OCI-LY7 (cell line): ENCODE data around the gene GRK4. TPM values are rescaled to one million over a fixed set of nuclear protein-coding genes. Genes with fewer than 3 reads are reported as not detected.

Experiments used
- BruUV-seq: library from RNA; stranded (reverse); fragments of 400-500 nt; replicated peaks from 2 replicates; lab custom pipeline; 2021; lab: Mats Ljungman, UMichigan
- CTCF ChIA-PET: fragments of 300-600 bp; sonication (Branson Sonifier 250); formaldehyde crosslinking; loops from one replicate; lab custom pipeline; 2022; ENCODE audit warnings: antibody characterized with exemption; ENCODE audit not compliant: unreplicated experiment; lab: Charles Lee
- POLR2A ChIA-PET: fragments of 300-600 bp; sonication (Branson Sonifier 250); formaldehyde crosslinking; loops from one replicate; lab custom pipeline; 2022; ENCODE audit warnings: antibody characterized with exemption; lab: Charles Lee
- DNase-seq: peaks from one replicate; pipeline ENCODE4 v3.0.0-alpha.2; 2015; ENCODE audit warnings: low spot score
- H2AFZ ChIP-seq: fragments of 200-600 bp; sonication (generic), shearing (Covaris generic); 2 replicates; pipeline ENCODE4 v1.6.1; 2014; ENCODE audit warnings: mild to moderate bottlenecking, antibody characterized with exemption, low read length, moderate library complexity
- H3K27ac ChIP-seq: fragments of 200-600 bp; sonication (generic); 2 replicates; pipeline ENCODE4 v1.5.1; 2014; ENCODE audit warnings: mixed run types, low read depth, mild to moderate bottlenecking, moderate library complexity, low read length, inconsistent platforms; ENCODE audit not compliant: poor library complexity, severe bottlenecking
- H3K36me3 ChIP-seq: fragments of 200-600 bp; sonication (generic); 2 replicates; pipeline ENCODE4 v1.6.1; 2014; ENCODE audit warnings: mild to moderate bottlenecking, antibody characterized with exemption, low read length, moderate library complexity, mixed read lengths; ENCODE audit not compliant: insufficient read depth
- H3K4me1 ChIP-seq: fragments of 200-600 bp; sonication (generic); 2 replicates; pipeline ENCODE4 v1.5.1; 2014; ENCODE audit warnings: mild to moderate bottlenecking, low read length; ENCODE audit not compliant: insufficient read depth, poor library complexity, severe bottlenecking
- H3K4me2 ChIP-seq: fragments of 200-600 bp; sonication (generic); 2 replicates; pipeline ENCODE4 v1.6.1; 2014; ENCODE audit warnings: mild to moderate bottlenecking, low read length
- H3K4me3 ChIP-seq: fragments of 200-600 bp; sonication (generic); 2 replicates; pipeline ENCODE4 v1.5.1; 2014; ENCODE audit warnings: mild to moderate bottlenecking, low read depth, low read length; ENCODE audit not compliant: poor library complexity, severe bottlenecking
- H3K79me2 ChIP-seq: fragments of 200-600 bp; sonication (generic); 2 replicates; pipeline ENCODE4 v1.6.1; 2016; ENCODE audit warnings: low read depth, mild to moderate bottlenecking, low read length, moderate library complexity, mixed read lengths; ENCODE audit not compliant: insufficient read depth
- H3K9me2 ChIP-seq: fragments of 200-600 bp; sonication (generic); 2 replicates; pipeline ENCODE4 v1.6.1; 2016; ENCODE audit warnings: mild to moderate bottlenecking, low read length, mixed read lengths; ENCODE audit not compliant: insufficient read depth
- H3K9me3 ChIP-seq: fragments of 200-600 bp; sonication (generic); 2 replicates; pipeline ENCODE4 v1.6.1; 2014; ENCODE audit warnings: mild to moderate bottlenecking, mixed run types, low read length, mixed read lengths
- H4K20me1 ChIP-seq: fragments of 200-600 bp; sonication (generic); 2 replicates; pipeline ENCODE4 v1.6.1; 2014; ENCODE audit warnings: mild to moderate bottlenecking, antibody characterized with exemption, low read length, moderate library complexity, mixed read lengths; ENCODE audit not compliant: insufficient read depth
- CTCF ChIP-seq: fragments of 200-600 bp; sonication (generic); conservative IDR thresholded peaks from 2 replicates; pipeline ENCODE4 v1.5.1; 2014; ENCODE audit warnings: mild to moderate bottlenecking, antibody characterized with exemption, low read length, moderate library complexity, mixed read lengths
- EZH2phosphoT487 ChIP-seq: fragments of 200-600 bp; sonication (generic); IDR thresholded peaks from 2 replicates; pipeline ENCODE4 v1.6.1; 2018; ENCODE audit warnings: low read depth, borderline replicate concordance, mild to moderate bottlenecking, mixed run types, antibody characterized with exemption, low read length, moderate library complexity, mixed read lengths
- intact Hi-C: fragments of 100-400 bp; cut with micrococcal nuclease; formaldehyde crosslinking; loops from one replicate; pipeline ENCODE4 v1.10.0; 2022; ENCODE audit not compliant: unreplicated experiment
- total RNA-seq, 2 experiments: library from RNA; depleted of rRNA in 1 of 2; stranded (reverse); fragments of >200 nt in 1 of 2; shearing (Covaris generic) in 1 of 2; gene quantifications; 2 replicates each; pipeline ENCODE4 v1.2.3, GENCODE V29; 2014 to 2022

Gene GRK4
- total RNA-seq, 2 experiments from 2014 or later, result 6.5 to 9.1 TPM

GRCh38 chr4:2928242-2929176 is 34.9 kb upstream of the GRK4 start:
- CTCF ChIA-PET, result no interaction called here
- Histone ChIP-seq H2AFZ (no peak overlapping the region), H3K4me1 (peaks cover 26% of the 10 kb centered on the region), H3K9me3 (no peaks in the 10 kb centered on the region), H3K79me2 (no peaks in the 10 kb centered on the region), H3K4me3 (no peak overlapping the region), H3K36me3 (peaks cover 30% of the 10 kb centered on the region), H3K4me2 (no peak overlapping the region), H3K27ac (no peak overlapping the region), H3K9me2 (no peaks in the 10 kb centered on the region), H4K20me1 (no peaks in the 10 kb centered on the region)
- intact Hi-C loops, result no loop called here
- DNase-seq, result no peak
- BruUV-seq, result no TSS peak
- TF ChIP-seq CTCF (no peak), EZH2phosphoT487 (no peak)
- POLR2A ChIA-PET, result interaction anchor here (1.0 kb wide), 1 partner anchor 144 kb away, joined by 3 read pairs; no protein-coding TSS in a partner anchor

GRCh38 chr4:2929469-2929868 is 33.9 kb upstream of the GRK4 start:
- no peak overlapping the region for H3K4me3 ChIP-seq
- TF ChIP-seq CTCF (no peak), EZH2phosphoT487 (no peak)
- intact Hi-C loops, result no loop called here
- H3K9me3 ChIP-seq, result no peaks in the 10 kb centered on the region
- no peak overlapping the region for H3K4me2 ChIP-seq
- no peak for DNase-seq
- no peak overlapping the region for H3K27ac ChIP-seq
- peaks cover 30% of the 10 kb centered on the region for H3K4me1 ChIP-seq
- TSS peak; percentile 82 for BruUV-seq
- H3K79me2 ChIP-seq, result no peaks in the 10 kb centered on the region
- H3K36me3 ChIP-seq, result peaks cover 30% of the 10 kb centered on the region
- POLR2A ChIA-PET, result interaction anchor here (1.0 kb wide), 1 partner anchor 145 kb away, joined by 3 read pairs; no protein-coding TSS in a partner anchor
- no peak overlapping the region for H2AFZ ChIP-seq
- no peaks in the 10 kb centered on the region for H3K9me2 ChIP-seq
- CTCF ChIA-PET, result no interaction called here
- no peaks in the 10 kb centered on the region for H4K20me1 ChIP-seq
